H1 (cell line): ENCODE results near the gene IGF1.

Experiments used
- ATF3 ChIP-seq: IDR thresholded peaks from 2 replicates; pipeline ENCODE4 v1.6.1; 2011; ENCODE audit warnings: low read depth, mild to moderate bottlenecking, low read length; ENCODE audit not compliant: insufficient read depth
- CTCF ChIP-seq, 3 experiments: IDR thresholded peaks; 1 replicate in 2 of 3; 2 replicates in 1 of 3; pipeline versions ENCODE4 v1.5.1 to v1.6.1; 2011; ENCODE audit warnings: low read length in 3 of 3, mild to moderate bottlenecking in 3 of 3, inconsistent platforms in 2 of 3, low read depth in 1 of 3, moderate library complexity in 1 of 3; ENCODE audit not compliant: insufficient read depth in 1 of 3; ENCODE audit errors: control extremely low read depth in 1 of 3
- EZH2 ChIP-seq: fragments of 200-600 bp; sonication (generic); IDR thresholded peaks from 2 replicates; pipeline ENCODE4 v1.7.1; 2012; ENCODE audit warnings: low read depth, mild to moderate bottlenecking, moderate library complexity, low read length, inconsistent platforms; ENCODE audit not compliant: severe bottlenecking
- MAX ChIP-seq: IDR thresholded peaks from 2 replicates; pipeline ENCODE4 v1.6.1; 2012; ENCODE audit warnings: inconsistent platforms
- POLR2A ChIP-seq, 2 experiments: IDR thresholded peaks; 1 replicate in 1 of 2; 2 replicates in 1 of 2; pipeline ENCODE4 v1.6.1; 2011; ENCODE audit warnings: low read depth in 2 of 2, low read length in 2 of 2, mild to moderate bottlenecking in 2 of 2; ENCODE audit errors: control extremely low read depth in 1 of 2

GRCh38 chr12:102441077-102441596 is 39.2 kb downstream of the IGF1 start:
- TF ChIP-seq EZH2 (no peak), CTCF (IDR thresholded peaks at IDR 0.05; ENCODE audit: control extremely low read depth in 1 of 3, insufficient read depth in 1 of 3, low read depth in 1 of 3, low read length in 3 of 3) (no peak), ATF3 (no peak), MAX (no peak), POLR2A (IDR thresholded peaks at IDR 0.05; ENCODE audit: control extremely low read depth in 1 of 2, low read depth in 2 of 2, low read length in 2 of 2) (no peak)
